ENCODE measurements around the gene IGF1R. TPM values are rescaled to one million over a fixed set of nuclear protein-coding genes. Genes with fewer than 3 reads are reported as not detected.

Gene IGF1R
- total RNA-seq, 2 experiments from 2014 or later = 26.3 to 43.7 TPM

GRCh38 chr15:98917417-98917816, 269.1 kb downstream of the IGF1R start:
- no peak overlapping the region for H3K4me3 Mint-ChIP-seq
- DNase-seq = no peak
- intact Hi-C loops (cut with DNase I, micrococcal nuclease) = no loop called here
- H3K9me3 Mint-ChIP-seq (ENCODE audit: low read depth) = no peaks in the 10 kb centered on the region
- CTCF ChIA-PET = no interaction called here
- no peak for ATAC-seq
- H3K36me3 Mint-ChIP-seq (ENCODE audit: low read depth) = peaks cover 36% of the 10 kb centered on the region
- no peaks in the 10 kb centered on the region for H3K27me3 Mint-ChIP-seq
- peaks cover 29% of the 10 kb centered on the region for H3K4me1 Mint-ChIP-seq
- POLR2A ChIA-PET = no interaction called here
- no peak overlapping the region for H3K27ac Mint-ChIP-seq

GRCh38 chr15:98920091-98920880, 271.9 kb downstream of the IGF1R start:
- DNase-seq (no peak), ATAC-seq (no peak)
- peaks cover 36% of the 10 kb centered on the region for H3K36me3 Mint-ChIP-seq (ENCODE audit: low read depth)
- no peak overlapping the region for H3K27ac Mint-ChIP-seq
- POLR2A ChIA-PET = no interaction called here
- CTCF ChIA-PET = interaction anchor here (0.6 to 0.7 kb wide), 3 partner anchors 15 to 179 kb away, joined by 3 to 4 read pairs (median 3); no protein-coding TSS in a partner anchor
- no peaks in the 10 kb centered on the region for H3K27me3 Mint-ChIP-seq
- H3K4me3 Mint-ChIP-seq = no peak overlapping the region
- no peaks in the 10 kb centered on the region for H3K9me3 Mint-ChIP-seq (ENCODE audit: low read depth)
- intact Hi-C loops (cut with DNase I, micrococcal nuclease) = no loop called here
- peaks cover 19% of the 10 kb centered on the region for H3K4me1 Mint-ChIP-seq

GRCh38 chr15:98923171-98923570, 274.8 kb downstream of the IGF1R start:
- ChIA-PET CTCF (interaction anchor here (0.6 kb wide), 1 partner anchor 404 kb away, joined by 4 read pairs; no protein-coding TSS in a partner anchor), POLR2A (no interaction called here)
- Mint-ChIP-seq H3K27me3 (no peaks in the 10 kb centered on the region), H3K9me3 (ENCODE audit: low read depth) (no peaks in the 10 kb centered on the region), H3K4me1 (peaks cover 18% of the 10 kb centered on the region), H3K27ac (no peak overlapping the region), H3K4me3 (no peak overlapping the region), H3K36me3 (ENCODE audit: low read depth) (peaks cover 27% of the 10 kb centered on the region)
- DNase-seq (no peak), ATAC-seq (no peak)
- intact Hi-C loops (cut with DNase I, micrococcal nuclease) = no loop called here

GRCh38 chr15:98923579-98923978, 275.2 kb downstream of the IGF1R start:
- Mint-ChIP-seq H3K4me1 (peaks cover 18% of the 10 kb centered on the region), H3K4me3 (no peak overlapping the region), H3K9me3 (ENCODE audit: low read depth) (no peaks in the 10 kb centered on the region), H3K27me3 (no peaks in the 10 kb centered on the region), H3K27ac (no peak overlapping the region), H3K36me3 (ENCODE audit: low read depth) (peaks cover 23% of the 10 kb centered on the region)
- intact Hi-C loops (cut with DNase I, micrococcal nuclease) = no loop called here
- ChIA-PET POLR2A (no interaction called here), CTCF (interaction anchor here (1.1 kb wide), 1 partner anchor 8 kb away, joined by 3 read pairs; no protein-coding TSS in a partner anchor)
- ATAC-seq (no peak), DNase-seq (no peak)

- DNase-seq (no peak), ATAC-seq (no peak)
- Mint-ChIP-seq H3K36me3 (ENCODE audit: low read depth) (peaks cover 24% of the 10 kb centered on the region), H3K27ac (no peak overlapping the region), H3K9me3 (ENCODE audit: low read depth) (no peaks in the 10 kb centered on the region), H3K4me3 (no peak overlapping the region), H3K27me3 (no peaks in the 10 kb centered on the region), H3K4me1 (peaks cover 12% of the 10 kb centered on the region)
- intact Hi-C loops (cut with DNase I, micrococcal nuclease) = no loop called here
- POLR2A ChIA-PET = no interaction called here
- CTCF ChIA-PET = interaction anchor here (0.6 to 1.1 kb wide), 2 partner anchors 9 to 156 kb away, joined by 3 read pairs; no protein-coding TSS in a partner anchor
Observed at GRCh38 chr15:98924401-98925049, 276.2 kb downstream of the IGF1R start.

GRCh38 chr15:98926236-98926635, 277.9 kb downstream of the IGF1R start:
- ChIA-PET POLR2A (no interaction called here), CTCF (interaction anchor here (0.6 kb wide), 1 partner anchor 487 kb away, joined by 3 read pairs; no protein-coding TSS in a partner anchor)
- Mint-ChIP-seq H3K4me1 (no peaks in the 10 kb centered on the region), H3K9me3 (ENCODE audit: low read depth) (no peaks in the 10 kb centered on the region), H3K27ac (no peak overlapping the region), H3K4me3 (no peak overlapping the region), H3K36me3 (ENCODE audit: low read depth) (peaks cover 25% of the 10 kb centered on the region), H3K27me3 (no peaks in the 10 kb centered on the region)
- intact Hi-C loops (cut with DNase I, micrococcal nuclease) = no loop called here
- ATAC-seq = no peak
- no peak for DNase-seq

- intact Hi-C loops (cut with DNase I, micrococcal nuclease) = no loop called here
- DNase-seq (no peak), ATAC-seq (no peak)
- H3K4me3 Mint-ChIP-seq = no peak overlapping the region
- no peak overlapping the region for H3K27ac Mint-ChIP-seq
- peaks cover 24% of the 10 kb centered on the region for H3K36me3 Mint-ChIP-seq (ENCODE audit: low read depth)
- ChIA-PET CTCF (interaction anchor here (1.0 kb wide), 1 partner anchor 36 kb away, joined by 3 read pairs; no protein-coding TSS in a partner anchor), POLR2A (no interaction called here)
- H3K9me3 Mint-ChIP-seq (ENCODE audit: low read depth) = no peaks in the 10 kb centered on the region
- no peaks in the 10 kb centered on the region for H3K4me1 Mint-ChIP-seq
- H3K27me3 Mint-ChIP-seq = no peaks in the 10 kb centered on the region
Observed at GRCh38 chr15:98927022-98927421, 278.7 kb downstream of the IGF1R start.

GRCh38 chr15:98927996-98928395, 279.7 kb downstream of the IGF1R start:
- CTCF ChIA-PET = interaction anchor here (0.5 to 1.4 kb wide), 5 partner anchors 17 to 341 kb away, joined by 3 to 5 read pairs (median 4); no protein-coding TSS in a partner anchor
- DNase-seq (no peak), ATAC-seq (no peak)
- no peaks in the 10 kb centered on the region for H3K9me3 Mint-ChIP-seq (ENCODE audit: low read depth)
- H3K4me3 Mint-ChIP-seq = no peak overlapping the region
- no peak overlapping the region for H3K27ac Mint-ChIP-seq
- H3K36me3 Mint-ChIP-seq (ENCODE audit: low read depth) = peaks cover 20% of the 10 kb centered on the region
- intact Hi-C loops (cut with DNase I, micrococcal nuclease) = loop anchor here in 1 of 2 experiments (1.0 kb wide), 1 partner anchor 34 kb away; no protein-coding TSS in a partner anchor
- no peaks in the 10 kb centered on the region for H3K4me1 Mint-ChIP-seq
- no peaks in the 10 kb centered on the region for H3K27me3 Mint-ChIP-seq
- POLR2A ChIA-PET = no interaction called here

GRCh38 chr15:98930576-98930975, 282.2 kb downstream of the IGF1R start:
- H3K9me3 Mint-ChIP-seq (ENCODE audit: low read depth) = no peaks in the 10 kb centered on the region
- H3K4me1 Mint-ChIP-seq = no peaks in the 10 kb centered on the region
- H3K36me3 Mint-ChIP-seq (ENCODE audit: low read depth) = peaks cover 22% of the 10 kb centered on the region
- no peak overlapping the region for H3K4me3 Mint-ChIP-seq
- ATAC-seq (no peak), DNase-seq (no peak)
- H3K27ac Mint-ChIP-seq = no peak overlapping the region
- ChIA-PET CTCF (interaction anchor here (0.7 to 1.1 kb wide), 2 partner anchors 146 to 411 kb away, joined by 3 to 4 read pairs; no protein-coding TSS in a partner anchor), POLR2A (no interaction called here)
- intact Hi-C loops (cut with DNase I, micrococcal nuclease) = no loop called here
- no peaks in the 10 kb centered on the region for H3K27me3 Mint-ChIP-seq

- no peak for ATAC-seq
- H3K9me3 Mint-ChIP-seq (ENCODE audit: low read depth) = no peaks in the 10 kb centered on the region
- H3K4me1 Mint-ChIP-seq = no peaks in the 10 kb centered on the region
- H3K4me3 Mint-ChIP-seq = no peak overlapping the region
- ChIA-PET POLR2A (no interaction called here), CTCF (interaction anchor here (1.1 kb wide), 1 partner anchor 146 kb away, joined by 3 read pairs; no protein-coding TSS in a partner anchor)
- DNase-seq = no peak
- intact Hi-C loops (cut with DNase I, micrococcal nuclease) = no loop called here
- H3K27ac Mint-ChIP-seq = no peak overlapping the region
- H3K36me3 Mint-ChIP-seq (ENCODE audit: low read depth) = peaks cover 18% of the 10 kb centered on the region
- H3K27me3 Mint-ChIP-seq = no peaks in the 10 kb centered on the region
Observed at GRCh38 chr15:98931004-98931403, 282.7 kb downstream of the IGF1R start.

GRCh38 chr15:98933406-98933805, 285.1 kb downstream of the IGF1R start:
- intact Hi-C loops (cut with DNase I, micrococcal nuclease) = no loop called here
- ChIA-PET POLR2A (no interaction called here), CTCF (no interaction called here)
- H3K4me1 Mint-ChIP-seq = peaks cover 16% of the 10 kb centered on the region
- no peak overlapping the region for H3K4me3 Mint-ChIP-seq
- DNase-seq = no peak
- no peaks in the 10 kb centered on the region for H3K27me3 Mint-ChIP-seq
- peaks cover 24% of the 10 kb centered on the region for H3K36me3 Mint-ChIP-seq (ENCODE audit: low read depth)
- no peak overlapping the region for H3K27ac Mint-ChIP-seq
- no peaks in the 10 kb centered on the region for H3K9me3 Mint-ChIP-seq (ENCODE audit: low read depth)
- ATAC-seq = no peak

GRCh38 chr15:98935736-98936135, 287.4 kb downstream of the IGF1R start:
- intact Hi-C loops (cut with DNase I, micrococcal nuclease) = no loop called here

More at GRCh38 chr15:98935736-98936135, 287.4 kb downstream of the IGF1R start:
- CTCF ChIA-PET = no interaction called here
- DNase-seq = no peak
- no peaks in the 10 kb centered on the region for H3K27me3 Mint-ChIP-seq
- no peaks in the 10 kb centered on the region for H3K9me3 Mint-ChIP-seq (ENCODE audit: low read depth)
- H3K4me3 Mint-ChIP-seq = no peak overlapping the region
- no peak overlapping the region for H3K27ac Mint-ChIP-seq
- POLR2A ChIA-PET = no interaction called here
- H3K36me3 Mint-ChIP-seq (ENCODE audit: low read depth) = peaks cover 22% of the 10 kb centered on the region
- peaks cover 16% of the 10 kb centered on the region for H3K4me1 Mint-ChIP-seq
- ATAC-seq = no peak

All from activated CD4-positive, alpha-beta T cell treated with anti-CD3 and anti-CD28 coated beads for 36 hours (primary cell).